Umbilical cord (tissue), 2 donors: Measurements from ENCODE around the gene MAB21L2. TPM values are rescaled to one million over a fixed set of nuclear protein-coding genes. Genes with fewer than 3 reads are reported as not detected.
"Not testable (repeated sequence)": the region's sequence is repeated elsewhere in the genome, so short reads cannot be mapped to it uniquely, and the experiment has no call there.

Source experiments
- DNase-seq: peaks from one replicate; pipeline ENCODE4 v3.0.0-alpha.2; 2015; ENCODE audit warnings: low spot score
- total RNA-seq: library from RNA; depleted of rRNA; stranded (reverse); fragments of >200 nt; gene quantifications from one replicate; pipeline ENCODE4 v1.2.3, GENCODE V29; 2014; ENCODE audit warnings: low replicate concordance; ENCODE audit not compliant: insufficient read depth

The MAB21L2 gene
- 2.6 TPM for total RNA-seq

DNA sequence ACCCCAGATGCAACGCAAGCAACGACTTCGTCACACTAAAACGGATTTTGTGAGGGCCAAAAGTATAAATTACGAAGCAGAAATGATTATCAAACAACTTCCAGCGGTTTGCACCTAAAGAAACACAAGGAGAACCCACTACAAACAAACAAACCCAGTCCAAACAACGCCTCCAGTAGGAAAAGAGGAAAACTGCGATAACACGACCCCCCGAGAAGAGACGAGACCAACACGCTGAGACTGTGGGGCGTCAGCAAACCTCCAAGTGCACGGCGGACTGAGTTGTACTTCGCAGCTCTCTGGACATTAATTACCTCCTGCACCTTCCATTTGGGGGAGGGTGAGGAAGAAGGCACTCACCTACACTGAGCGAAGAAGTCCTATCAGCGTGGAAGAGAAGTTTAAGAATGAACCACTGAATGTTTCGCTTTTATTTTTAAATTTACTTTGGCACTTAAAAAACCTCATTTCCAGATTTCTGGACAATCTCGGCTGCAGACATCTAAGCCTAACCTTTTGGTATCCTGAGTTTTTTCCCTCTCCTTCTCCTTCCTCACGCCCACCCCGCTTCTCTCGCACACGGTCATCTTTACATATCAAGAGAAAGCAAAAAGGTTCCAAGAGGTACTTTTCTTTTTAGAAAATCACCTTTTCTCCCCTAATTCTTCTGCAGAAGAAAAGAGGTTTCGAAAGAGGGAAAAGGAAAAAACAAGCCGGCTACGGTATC, at the start of gene MAB21L2:
Gene MAB21L2, plus strand, starts transcription at position 6 of the 727 bp plus-strand sequence. CDS start 879 bp downstream, outside the sequence.
- DNase-seq: no peak

DNA sequence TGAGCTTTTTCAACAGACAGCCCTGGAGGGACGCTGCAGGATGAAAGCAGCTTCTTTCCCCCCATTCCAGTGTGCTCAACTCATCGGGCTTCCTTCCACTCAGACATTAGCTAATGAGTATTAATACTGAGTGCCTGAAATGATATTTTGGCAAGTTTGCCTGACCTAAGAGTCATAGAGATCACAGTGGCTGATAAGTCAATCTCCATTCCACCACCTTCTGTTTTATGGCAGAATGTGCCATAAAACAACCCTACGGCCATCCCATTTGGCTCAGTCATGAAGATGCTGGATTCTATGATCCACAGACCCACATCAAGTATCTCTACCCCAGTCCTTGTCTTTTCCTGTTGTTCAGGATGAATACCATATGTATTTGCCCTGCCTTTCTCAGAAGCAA, 48.3 kb upstream of the MAB21L2 start:
- DNase-seq: no peak

DNA sequence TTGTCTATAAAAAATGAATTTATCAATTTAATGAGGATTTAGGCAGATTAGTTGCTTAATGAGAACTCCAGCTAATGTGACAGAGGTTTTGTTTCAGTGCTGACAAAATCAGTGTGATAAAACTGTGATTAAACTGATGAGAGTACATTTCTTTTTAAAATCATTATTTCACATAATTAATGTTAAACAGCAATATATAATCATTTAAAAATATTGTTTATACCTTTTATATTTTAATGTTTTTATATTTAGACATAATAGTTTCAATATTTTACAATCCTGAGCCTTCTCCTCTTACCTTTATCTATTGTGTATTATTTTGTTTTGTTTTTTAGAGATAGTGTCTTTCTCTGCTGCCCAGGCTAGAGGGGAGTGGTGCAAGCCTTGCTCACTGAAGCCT, 47.1 kb upstream of the MAB21L2 start:
- no peak for DNase-seq

DNA sequence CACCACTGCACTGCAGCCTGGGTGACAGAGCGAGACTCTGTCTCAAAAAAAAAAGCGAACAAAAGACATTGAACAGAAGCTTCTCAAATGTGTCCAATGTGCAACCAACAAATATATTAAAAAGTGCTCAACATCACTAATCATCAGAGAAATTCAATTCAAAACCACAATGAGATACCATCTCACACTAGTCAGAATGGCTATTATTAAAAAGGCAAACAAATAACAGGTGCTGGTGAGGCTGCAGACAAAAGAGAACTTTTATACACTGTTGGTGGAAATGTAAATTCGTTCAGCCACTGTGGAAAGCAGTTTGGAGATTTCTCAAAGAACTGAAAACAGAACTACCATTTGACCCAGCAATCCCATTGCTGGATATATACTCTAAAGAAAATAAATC, 44.0 kb upstream of the MAB21L2 start:
- not testable (repeated sequence) for DNase-seq

DNA sequence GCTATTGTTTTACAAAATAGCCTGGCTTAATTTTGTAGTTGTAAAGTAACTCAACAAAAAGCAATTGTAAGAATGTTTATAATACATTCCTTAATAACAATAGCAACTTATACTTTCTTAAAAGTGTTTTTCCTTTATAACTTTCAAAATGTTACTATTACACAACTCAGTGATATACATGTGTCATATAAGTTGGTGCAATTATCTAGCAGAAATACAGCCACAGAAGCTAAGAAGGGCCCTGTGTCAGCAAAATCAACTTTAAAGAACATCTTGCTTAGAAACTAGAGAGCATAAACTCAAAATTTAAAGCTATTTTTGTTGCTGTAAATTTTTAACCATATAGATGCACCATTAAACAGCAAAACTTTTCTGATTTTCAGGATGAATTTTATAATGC, 41.4 kb upstream of the MAB21L2 start:
- DNase-seq: no peak

DNA sequence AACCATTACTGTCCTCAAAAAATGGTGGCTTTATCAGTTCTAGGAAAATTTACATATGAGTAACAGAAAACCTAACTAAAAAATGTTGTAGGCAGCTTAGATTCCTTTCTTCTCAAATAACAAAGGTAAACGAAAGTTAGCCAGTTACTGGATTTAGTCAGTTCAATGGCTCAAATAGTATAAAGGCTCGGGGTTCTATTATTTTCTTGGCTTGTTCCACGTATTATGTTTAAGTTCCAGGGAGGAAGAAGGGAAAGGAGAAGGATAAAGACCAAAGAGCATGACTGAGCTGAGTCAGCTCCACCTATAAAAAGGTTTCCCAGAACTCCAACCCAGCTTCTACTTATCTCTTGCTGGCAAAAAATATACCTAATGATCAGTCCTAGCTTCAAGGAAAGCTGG, 41.0 kb upstream of the MAB21L2 start:
- no peak for DNase-seq

DNA sequence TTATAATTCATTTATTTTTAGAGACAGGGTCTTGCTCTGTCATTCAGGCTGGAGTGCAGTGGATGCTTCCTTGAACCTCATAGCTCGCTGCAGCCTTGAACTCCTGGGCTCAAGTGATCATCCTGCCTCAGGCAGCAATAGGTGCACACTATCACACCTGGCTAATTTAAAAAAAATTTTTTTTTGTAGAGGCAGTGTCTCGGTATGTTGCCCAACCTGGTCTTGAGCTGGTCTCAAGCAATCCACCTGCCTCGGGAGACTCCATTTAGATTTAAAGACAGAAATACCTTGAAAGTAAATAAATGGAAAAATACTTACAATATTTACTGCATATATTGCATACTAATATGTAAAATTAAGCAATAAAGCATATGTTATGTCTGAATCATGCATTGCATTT, 40.3 kb upstream of the MAB21L2 start:
- DNase-seq: no peak

DNA sequence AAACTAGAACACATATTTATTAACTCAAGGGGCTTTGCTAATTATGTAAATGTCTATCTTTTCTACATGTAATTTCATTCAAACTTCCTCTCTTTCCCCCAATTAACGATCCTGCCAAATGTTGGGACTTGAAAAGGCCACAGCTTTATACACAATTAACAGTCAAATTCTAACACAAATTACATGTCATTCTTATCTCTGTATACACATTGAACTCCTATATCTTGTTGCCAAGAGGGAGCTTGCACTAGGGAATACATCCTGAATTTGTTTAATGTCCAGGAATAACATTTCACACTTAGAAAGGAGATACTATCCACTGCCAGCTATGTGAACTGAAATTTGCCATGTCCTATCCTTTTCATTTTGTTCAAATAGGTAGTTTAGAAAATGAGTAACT, 38.9 kb upstream of the MAB21L2 start:
- DNase-seq: no peak

DNA sequence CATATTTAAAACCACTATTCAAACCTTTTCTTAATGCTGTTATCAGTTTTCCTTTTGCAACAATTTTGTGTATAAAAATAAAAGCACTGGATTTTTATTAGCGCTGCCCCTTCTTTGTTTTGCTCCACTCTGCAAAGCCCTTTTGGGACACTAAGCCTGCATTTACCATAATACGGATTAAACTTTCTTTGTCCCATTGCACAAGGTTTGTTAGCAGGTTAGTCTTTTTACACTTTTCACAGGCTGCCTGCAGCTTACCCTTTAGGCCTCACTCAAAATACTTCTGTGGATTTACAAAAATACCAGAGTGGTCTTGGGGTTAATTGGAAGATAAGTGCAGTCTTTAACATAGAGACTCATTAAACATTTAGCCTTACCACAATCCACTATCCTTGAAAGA, 35.7 kb upstream of the MAB21L2 start:
- DNase-seq: no peak

DNA sequence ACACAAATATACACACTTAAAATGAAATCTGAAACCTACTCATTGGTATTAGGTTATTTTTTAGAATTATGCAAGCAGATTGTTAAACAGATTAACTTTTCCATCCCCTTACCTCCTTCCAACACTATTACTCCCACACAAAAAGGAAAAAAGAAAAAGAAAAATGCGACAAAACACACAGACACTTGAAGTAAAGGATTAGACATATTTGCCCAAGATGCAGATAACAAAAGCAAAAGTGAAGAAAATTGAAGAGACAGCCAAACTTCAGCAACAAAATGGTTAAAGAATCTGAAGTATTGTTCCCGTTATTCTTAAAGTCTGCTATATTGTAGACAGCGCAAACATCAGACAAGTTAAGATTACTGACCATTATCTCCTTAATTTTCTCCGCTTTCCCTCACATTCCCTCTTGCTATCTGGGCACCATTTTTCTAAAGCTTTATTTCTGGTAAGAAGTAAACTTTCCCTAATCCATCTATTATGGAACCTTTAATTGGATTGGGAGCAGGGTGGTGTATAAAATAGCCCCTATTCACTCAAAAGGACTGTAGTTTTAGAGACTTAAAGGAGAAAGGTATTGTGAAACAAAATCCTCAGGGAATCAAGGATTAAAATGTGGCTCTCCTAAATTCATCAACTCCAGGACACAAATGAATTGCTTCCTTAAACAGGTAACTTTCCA, 34.7 kb upstream of the MAB21L2 start:
- no peak for DNase-seq

DNA sequence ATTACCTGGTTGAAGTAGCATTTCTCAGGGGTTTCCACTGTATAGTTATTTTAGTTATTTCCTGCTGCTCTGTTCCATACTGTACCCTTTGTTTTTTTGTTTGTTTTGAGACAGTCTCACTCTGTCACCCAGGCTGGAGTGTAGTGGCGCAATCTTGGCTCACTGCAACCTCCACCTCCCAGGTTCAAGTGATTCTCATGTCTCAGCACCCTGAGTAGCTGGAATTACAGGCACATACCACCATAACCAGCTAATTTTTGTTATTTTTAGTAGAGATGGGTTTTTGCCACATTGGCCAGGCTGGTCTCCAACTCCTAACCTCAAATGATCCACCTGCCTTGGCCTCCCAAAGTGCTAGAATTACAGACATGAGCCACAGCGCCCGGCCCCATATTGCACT, 24.1 kb upstream of the MAB21L2 start:
- not testable (repeated sequence) for DNase-seq

DNA sequence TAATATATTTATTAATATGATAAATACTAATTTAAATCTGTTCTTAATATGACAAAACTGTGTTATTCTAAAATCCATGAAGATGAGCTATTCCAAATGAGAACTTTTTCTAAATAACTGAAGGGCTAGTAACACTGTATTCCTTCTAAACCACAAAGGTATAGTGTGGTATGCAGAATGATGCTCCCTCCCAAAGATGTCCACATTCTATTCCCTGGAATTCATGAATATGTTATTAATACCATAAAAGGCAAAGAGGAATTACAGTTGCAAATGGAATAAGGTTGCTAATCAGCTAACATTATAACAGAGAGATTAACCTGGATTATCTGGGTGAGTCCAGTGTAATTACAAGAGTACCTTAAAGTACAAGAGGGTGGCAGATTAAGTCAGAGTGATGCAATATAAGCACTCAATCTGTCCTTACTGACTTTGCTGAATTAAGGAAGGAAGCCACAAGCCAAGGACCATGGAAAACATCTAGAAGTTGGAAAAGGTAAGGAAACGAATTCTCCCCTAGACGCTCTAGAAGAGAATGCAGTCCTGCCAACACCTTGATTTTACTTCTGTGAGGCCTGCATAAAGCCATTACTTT, 20.7 kb upstream of the MAB21L2 start:
- DNase-seq: no peak

DNA sequence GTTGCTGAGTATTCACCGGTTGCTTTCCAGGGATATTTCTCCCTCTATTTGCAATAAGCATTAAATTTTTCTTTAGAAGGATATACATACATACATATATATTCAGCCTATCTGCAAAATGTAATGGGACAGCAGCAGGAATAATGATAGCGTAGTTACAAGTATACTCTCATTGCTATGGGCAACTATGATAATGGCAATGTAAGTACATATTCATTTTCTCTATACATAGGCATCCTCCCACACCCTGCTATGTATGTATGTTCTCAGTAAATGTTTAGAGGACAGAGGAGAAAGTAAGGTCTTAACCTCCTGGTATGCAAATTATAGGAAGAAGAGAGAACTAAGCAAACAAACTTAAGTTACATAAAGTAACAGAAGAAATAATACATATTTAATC, 19.7 kb upstream of the MAB21L2 start:
- DNase-seq: no peak

DNA sequence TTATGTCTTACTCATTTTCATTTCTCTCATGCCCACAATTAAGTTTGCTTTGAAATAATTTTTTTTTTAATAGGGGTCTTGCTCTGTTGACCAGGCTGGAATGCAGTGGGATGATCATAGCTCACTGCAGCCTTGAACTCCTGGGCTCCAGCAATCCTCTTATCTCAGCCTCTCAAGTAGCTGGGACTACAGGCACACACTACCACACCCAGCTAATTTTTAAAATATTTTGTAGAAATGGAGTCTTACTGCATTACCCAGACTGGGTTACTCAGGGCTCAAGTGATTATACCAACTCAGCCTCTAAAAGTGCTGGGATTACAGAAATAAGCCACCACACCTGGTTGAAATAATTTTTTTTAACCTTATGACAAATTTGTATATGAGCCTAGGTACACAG, 19.2 kb upstream of the MAB21L2 start:
- no peak for DNase-seq

DNA sequence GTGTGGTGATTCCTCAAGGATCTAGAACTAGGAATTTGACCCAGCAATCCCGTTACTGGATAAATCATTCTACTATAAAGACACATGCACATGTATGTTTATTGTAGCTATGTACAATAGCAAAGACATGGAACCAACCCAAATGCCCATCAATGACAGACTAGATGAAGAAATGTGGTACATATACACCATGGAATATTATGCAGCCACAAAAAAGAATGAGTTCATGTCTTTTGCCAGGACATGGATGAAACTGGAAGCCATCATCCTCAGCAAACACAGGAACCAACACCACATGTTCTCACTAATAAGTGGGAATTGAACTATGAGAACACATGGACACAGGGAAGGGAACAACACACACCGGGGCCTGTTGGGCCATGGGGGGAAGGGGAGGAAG, 17.0 kb upstream of the MAB21L2 start:
- not testable (repeated sequence) for DNase-seq

DNA sequence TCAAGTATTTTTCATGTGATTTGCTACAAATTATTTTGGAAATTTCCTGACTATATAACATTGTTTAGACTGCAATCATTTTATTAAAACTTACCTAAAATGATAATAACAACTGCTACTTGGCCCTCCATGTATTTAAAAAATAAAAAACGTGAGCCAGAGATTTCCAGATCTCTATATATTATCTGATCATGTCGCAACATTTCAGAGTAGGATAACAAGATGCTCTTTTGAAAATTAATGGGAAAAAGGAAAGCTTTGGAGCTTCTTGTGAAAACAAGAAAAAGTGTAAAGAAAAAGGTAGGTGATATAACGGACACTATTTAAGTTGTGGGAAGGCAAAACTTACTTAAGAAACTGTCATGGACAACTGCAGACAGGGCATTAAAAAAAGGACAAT, 14.9 kb upstream of the MAB21L2 start:
- no peak for DNase-seq

DNA sequence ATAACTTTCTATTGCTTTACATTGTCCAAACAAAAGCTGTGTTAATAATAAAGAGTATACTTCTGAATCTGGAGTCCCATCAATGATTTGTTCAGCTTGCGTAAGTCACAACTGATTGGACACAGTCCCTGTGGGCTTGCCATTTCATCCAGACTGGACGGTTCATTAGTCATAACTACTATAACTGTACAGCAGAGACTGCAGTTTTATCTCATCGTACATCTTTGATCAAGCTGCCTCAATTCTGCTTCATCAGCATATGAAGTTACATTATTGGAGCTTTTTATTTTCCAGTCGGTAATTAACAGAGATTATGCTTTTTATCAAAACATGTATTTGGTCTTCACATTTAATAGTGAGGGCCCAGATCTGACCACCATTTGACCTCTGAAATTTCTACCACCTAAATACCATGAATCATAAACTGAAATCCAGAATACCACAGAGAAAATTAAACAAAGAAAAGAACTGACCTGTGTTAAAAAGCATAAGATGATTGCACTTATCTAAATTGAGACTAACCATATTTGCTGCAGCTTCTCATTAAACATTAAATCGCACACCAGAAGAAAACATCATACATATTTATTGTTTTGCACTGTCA, 12.5 kb upstream of the MAB21L2 start:
- DNase-seq: no peak

DNA sequence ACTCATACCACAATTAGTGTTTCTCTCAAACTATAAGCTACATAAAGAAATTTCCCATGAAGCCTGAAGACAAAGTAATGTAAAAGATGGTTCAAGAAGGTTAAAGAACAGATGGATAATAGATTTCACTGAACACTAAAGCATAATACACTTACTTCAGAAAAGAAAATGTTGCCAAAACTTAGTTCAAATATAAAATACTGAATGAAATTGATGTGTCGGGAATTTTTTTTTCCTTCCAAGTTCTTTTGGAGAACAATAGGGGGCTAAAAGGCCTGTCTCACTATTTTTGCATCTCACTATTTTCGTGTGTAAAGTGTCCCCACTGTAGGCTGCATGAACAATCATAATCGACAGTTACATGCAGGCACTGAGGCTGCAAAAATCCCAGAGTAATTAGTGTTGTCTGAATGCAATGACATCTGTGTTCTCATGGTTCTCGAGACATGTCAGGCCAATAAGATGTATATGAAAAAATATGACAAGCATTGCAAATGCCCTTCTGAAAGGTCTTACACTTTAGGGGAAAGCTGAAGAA, 11.9 kb upstream of the MAB21L2 start:
- no peak for DNase-seq

DNA sequence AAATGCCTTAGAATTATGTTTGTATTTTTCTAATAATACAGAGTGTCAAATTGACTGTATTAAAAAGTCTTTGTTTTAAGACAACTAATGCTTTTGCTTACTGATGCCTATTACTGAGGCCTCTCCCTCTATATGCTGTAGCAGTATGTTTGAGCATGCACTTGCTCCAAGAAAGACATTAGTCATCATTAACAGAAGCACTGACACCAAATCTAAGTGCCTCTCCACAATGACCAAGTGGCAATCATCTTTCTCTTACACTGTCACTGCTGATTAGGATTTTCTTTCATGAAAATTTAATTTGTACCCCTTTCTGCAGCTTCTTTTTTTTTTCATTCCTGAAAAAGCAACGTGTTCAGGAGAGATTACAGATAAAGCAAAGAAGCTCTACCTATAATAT, 11.1 kb upstream of the MAB21L2 start:
- no peak for DNase-seq

DNA sequence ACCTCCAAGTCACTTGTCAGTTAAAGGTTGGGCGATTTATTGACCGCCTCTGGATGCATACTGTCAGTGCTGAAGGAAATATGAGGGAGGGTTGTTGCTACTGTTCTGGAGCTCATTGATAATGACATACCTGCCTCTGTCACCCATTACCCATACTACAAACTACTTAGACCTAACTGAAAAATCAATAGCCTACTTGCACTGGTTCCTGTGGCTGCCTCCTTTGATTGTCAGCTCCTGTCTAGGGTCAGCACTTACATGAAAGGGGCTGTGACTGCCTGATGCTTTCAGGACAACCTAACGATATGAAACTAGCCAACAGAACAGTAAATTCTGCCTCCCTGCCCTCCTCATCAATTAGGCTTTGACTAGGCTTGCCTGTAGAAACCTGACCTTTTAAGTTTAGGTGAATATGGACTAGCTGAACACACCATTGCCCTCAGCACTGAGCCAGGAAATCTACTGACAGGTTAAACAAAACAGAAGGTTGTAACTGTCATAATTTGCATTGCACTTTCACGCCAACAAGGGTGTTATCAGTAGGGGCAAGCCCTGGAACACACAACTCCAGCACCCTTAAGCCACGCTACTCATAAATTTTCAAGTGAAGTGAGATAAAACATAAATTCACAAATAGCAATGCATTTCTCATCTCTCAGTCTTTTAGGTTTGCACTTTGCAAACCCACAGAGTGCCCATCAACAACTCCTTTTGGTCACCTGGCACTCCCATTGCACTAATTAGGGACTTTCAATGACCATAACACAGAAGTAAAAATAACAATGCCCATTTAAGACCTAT, 9.0 kb upstream of the MAB21L2 start:
- DNase-seq: no peak

DNA sequence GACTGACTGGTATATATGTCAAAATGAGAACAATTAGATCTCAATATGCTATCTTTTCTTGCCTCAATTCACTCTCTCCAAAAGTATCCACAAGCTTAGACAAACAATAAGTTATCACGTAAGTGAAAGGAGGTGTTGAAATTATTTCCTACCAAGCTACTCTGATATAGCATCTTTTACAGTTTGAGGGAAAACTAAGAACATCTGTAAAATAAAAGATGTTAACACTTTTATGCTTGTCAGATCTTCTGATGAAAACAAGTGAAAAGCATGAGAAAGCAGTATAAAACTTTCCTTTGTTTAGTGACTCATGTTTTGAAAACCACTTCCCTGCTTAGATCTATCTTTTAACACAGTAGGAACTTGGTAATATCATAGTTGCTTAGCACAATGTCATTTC, 8.4 kb upstream of the MAB21L2 start:
- no peak for DNase-seq
